ENCODE measurements around the gene ARHGAP10.

ARHGAP10 gene

GRCh38 chr4:147733716-147734344 is 1.9 kb downstream of the ARHGAP10 start:
- no peak for DNase-seq

GRCh38 chr4:147734496-147734895 is 2.6 kb downstream of the ARHGAP10 start:
- DNase-seq, result no peak

DNA sequence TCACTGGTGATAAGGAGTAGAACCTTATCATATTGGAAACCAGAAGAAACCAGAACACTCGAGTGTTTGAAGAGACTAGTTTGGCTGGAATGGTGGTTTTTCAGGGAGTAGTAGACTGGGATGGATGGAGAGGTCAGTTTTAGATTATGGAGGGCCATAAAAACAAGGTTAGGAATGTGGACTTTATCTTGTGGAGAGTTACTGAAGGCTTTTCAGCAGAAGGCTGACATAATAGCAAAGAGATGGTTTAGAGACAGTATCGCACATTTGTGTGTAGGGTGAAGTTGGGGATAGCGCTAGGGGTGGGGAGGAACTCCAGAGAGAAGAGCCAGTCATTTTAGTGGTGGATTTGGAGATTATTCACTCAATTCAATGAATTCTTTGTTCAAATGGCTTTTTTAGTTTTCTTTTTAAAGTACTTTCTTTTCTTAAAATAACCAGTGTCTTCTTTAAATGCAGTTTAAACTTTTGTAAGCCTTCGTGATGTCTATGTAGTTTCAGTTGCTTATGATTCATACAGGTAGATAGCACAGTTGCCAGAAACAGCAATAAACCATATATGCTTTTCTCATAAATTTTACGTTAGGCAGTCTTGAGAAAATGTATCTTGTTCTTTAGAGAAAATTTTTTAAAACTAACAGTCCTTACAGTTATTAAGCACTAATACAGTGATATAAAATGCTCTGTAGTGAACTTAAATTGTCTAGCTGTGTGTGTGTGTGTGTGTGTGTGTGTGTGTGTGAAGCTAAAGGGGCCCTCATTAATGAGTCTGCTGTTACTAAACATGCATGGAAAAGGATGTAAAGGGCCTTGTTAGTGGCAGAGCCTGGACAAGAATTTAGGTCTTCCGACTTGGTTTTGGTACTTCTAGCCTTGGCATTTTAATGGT is 3.8 kb downstream of the ARHGAP10 start:
- no peak for DNase-seq

DNA sequence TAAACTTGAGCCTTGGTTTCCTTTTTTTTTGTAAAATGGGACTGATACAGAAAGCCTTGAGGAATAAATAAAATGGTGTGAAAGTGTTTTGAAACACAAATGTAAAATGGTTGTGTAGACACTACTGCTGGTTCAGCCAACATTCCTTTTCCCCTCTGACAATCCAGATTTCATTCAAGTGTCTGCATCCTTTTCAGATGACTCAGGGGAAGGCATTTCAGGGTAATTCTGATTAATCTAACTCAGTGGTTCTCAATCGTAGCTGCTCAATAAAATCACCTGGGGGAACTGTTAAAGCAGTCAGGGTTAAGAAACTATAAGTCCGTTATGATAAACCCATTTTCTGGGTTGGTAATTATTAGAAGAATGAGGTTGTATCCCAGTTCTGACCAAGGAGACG is 4.6 kb downstream of the ARHGAP10 start:
- no peak for DNase-seq

GRCh38 chr4:147737623-147738022 is 5.7 kb downstream of the ARHGAP10 start:
- no peak for DNase-seq

GRCh38 chr4:147739239-147739823 is 7.4 kb downstream of the ARHGAP10 start:
- DNase-seq, result no peak

GRCh38 chr4:147740176-147740575 is 8.3 kb downstream of the ARHGAP10 start:
- no peak for DNase-seq

DNA sequence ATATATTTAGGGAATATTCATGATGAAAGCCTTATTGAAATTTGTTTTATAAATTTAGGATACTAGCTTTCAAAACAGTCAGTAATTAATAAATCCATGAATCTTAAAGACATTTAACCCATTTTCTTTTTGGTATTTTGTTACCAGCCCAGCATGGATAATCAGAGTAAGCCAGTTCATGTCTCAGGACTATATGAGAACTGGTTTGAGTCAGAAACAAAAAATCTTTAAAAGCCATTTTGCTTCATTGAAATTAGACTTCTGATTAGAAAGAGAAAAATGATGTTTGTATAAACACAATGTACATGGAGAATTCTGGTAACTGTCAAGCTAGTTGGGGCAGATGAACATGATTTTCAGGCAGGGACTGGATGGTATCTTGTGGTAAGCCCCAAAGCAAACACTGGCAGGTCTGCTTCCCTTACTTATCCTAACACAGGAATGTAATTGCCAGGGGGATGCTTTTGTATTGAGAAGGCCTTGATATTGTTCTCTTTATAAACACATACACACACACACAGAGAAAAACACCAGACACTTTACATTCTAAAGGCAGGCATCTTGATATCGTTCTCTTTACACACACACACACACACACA is 9.4 kb downstream of the ARHGAP10 start:
- DNase-seq, result no peak

GRCh38 chr4:147747787-147748454 is 16.0 kb downstream of the ARHGAP10 start:
- DNase-seq, result no peak

DNA sequence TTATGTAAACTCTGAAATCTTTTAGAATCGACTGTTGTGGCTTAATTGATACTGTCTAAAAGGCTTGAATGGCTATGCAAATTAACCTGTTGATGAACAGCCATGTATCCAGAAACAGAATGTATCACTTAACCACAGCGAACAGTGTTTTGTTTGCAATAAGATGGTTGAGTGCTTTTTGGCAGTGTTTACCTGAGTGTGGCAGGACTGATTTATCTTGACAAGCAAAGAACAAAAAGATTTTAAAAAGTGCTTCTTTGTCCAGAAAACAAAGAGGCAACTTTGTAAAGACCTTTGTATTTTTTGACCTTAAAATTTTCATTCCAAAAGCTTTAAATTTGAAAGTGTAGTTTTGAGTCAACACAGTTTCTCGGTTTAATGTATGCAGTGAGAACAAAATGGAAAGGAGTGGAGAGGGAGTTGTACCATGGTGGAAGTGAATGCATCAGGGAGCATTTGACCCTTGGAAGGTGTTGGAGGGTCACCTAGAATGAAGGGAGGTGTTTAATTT is 18.0 kb downstream of the ARHGAP10 start:
- DNase-seq, result peak; percentile 22

DNA sequence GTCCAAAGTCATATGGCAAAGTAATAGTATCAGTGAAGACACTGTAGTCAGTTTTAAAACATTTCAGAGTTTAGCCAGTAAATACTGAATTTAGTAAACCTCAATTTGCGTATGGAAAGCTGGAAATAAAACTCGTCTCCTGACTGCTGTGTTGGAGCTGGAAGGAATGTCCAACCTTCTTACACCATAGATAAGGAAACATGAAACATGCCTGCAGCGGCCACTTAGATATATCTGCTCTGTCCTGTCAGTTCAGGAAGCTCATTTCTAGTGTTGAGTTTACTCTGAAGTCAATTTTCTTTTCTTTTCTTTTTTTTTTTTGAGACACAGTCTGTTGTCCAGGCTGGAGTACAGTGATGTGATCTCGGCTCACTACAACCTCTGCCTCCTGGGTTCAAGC is 21.2 kb downstream of the ARHGAP10 start:
- DNase-seq, result no peak

- no peak for DNase-seq
Measured at GRCh38 chr4:147754037-147754445, 22.2 kb downstream of the ARHGAP10 start.

DNA sequence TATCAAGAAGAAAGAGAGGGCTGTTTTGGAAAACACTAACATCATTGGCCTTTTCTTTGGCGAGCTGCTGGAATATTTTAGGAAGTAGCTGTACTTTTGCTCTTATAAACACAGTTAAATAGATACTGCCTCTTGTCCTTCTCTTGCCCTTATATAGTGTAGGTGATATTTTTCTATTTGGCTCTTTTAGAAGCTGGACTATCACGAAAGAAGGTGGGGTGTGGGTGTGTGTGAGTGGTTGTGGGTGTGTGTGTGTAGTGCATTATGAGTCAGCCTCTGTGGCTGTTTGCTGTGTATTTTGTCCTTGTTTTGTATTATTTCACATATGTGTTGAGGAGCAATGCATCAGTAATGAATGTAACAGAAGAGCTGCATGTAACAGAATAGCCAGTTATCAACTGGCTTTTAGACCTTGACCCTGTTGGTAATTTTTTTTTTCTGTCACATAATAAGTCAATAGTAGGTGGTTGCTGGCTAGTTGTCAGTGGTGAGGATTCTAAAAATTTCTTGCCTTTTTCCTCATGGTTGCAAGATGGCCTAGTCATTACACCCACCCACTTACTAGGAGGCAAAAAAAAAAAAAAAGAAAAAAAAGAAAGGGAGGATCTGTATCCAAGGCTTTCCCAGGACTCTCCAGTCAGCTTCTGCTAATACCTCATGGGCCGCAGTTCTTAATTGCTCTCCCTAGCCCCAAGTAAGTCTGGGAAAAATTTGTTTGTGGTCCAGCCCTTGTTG is 23.8 kb downstream of the ARHGAP10 start:
- DNase-seq, result no peak

DNA sequence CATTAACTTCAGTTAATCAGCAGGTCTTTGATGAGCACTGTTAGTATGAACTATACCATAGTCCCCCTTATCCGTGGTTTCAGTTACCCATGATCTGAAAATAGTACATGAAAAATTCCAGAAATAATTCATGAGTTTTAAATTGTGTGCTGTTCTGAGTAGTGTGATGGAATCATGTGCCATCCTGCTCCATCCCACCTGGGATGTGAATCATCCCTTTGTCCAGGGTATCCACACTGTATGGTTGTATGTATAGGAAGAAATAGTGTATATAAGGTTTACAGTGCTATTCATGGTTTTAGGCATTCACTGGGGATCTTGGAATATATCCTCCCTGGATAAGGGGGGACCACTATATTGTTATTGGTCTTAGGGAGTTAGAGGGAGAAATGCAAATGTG is 24.5 kb downstream of the ARHGAP10 start:
- no peak for DNase-seq

- DNase-seq, result peak; percentile 31
Measured at GRCh38 chr4:147760176-147760575, 28.3 kb downstream of the ARHGAP10 start.

- DNase-seq, result no peak
Measured at GRCh38 chr4:147760695-147761094, 28.8 kb downstream of the ARHGAP10 start.

DNA sequence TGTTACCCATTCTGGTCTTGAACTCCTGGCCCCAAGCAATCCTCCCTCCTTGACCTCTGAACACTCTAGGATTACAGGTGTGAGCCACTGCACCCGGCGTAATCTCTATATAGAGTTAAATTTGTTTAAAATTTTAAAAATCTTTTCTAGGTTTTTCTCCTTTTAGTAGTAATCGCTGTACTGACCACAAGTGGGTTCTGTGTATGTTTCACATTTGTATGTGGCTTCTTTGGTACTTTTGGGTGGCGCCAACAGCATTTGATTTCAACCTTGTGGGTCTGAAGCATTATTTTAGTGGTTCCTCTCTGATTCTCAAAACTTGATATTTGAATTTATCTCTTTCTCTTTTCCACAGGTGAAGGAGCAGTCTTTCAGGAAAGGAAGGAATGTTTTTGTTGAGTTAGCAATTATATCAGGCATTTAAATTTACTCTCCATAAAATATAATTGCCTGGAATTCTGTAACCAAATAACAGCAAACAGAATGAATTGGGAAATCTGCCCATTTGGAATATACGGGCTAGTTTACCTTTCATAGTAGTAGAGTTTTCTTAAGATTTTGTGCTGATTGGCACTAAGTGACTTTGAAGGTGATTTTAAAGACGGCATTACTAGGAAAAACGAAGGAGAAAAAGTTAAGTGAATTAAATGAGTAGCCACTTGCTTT is 29.5 kb downstream of the ARHGAP10 start:
- DNase-seq, result no peak

DNA sequence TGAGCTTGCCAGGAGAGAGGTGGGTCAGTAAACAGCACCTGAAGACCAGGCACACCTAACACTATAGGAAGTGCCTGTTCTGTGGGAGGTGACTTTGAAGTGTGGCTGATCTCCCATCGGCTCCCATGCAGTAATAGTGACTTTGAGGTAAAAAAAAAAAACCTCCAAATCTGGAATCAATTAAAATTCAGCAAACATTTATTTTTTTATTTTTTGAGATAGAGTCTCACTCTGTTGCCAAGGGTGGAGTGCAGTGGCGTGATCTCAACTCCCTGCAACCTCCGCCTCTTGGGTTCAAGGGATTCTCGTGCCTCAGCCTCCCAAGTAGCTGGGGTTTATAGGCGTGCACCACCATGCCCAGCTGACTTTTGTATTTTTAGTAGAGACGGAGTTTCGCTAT is 32.4 kb downstream of the ARHGAP10 start:
- DNase-seq, result no peak

DNA sequence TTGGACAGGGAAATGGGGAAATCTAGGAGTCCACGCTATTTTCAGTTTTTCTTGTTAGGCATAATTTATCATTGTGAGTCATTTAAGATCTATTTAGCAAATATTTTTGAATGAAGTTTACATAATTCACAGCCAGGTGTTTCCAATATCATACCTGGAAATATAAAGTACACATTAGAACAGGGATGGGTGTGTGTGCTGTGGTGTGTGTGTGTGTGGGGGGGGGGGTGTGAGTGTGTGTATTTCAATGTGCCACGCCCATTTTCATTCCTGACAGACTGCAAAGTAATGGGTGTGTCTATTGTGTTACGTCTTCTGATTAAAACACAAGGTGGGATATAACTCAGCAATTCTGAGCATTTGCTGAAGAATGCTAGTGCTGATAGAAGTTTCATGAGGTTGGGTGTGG is 33.2 kb downstream of the ARHGAP10 start:
- no peak for DNase-seq

GRCh38 chr4:147768113-147768512 is 36.2 kb downstream of the ARHGAP10 start:
- DNase-seq, result no peak

GRCh38 chr4:147769386-147769785 is 37.5 kb downstream of the ARHGAP10 start:
- DNase-seq, result no peak

DNA sequence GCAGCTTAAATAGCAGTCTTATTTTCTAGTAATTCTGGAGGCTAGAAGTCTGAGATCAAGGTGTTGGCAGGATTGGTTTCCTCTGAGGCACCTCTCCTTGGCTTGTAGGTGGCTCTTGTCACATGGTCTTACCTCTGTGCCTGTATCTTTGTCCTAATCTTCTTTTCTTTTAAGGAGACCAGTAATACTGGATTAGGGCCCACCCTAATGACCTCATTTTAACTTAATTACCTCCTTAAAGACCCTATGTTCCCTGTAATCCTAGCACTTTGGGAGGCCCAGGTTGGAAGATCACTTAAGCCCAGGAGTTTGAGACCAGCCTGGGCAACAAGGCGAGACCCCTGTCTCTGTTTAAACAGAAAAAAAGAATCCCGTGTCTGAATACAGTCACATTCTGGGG is 38.9 kb downstream of the ARHGAP10 start:
- DNase-seq, result no peak
